GM04503 (cell line): ENCODE measurements around the gene CLMN.
"Not testable (repeated sequence)": the region's sequence is repeated elsewhere in the genome, so short reads cannot be mapped to it uniquely, and the experiment has no call there.

Experiments used
- DNase-seq: peaks from one replicate; pipeline ENCODE4 v3.0.0-alpha.2; 2012; ENCODE audit warnings: low read depth

Gene CLMN

GRCh38 chr14:95217391-95217900, 102.3 kb downstream of the CLMN start:
- DNase-seq, result no peak

- DNase-seq, result no peak
Measured at GRCh38 chr14:95216008-95216407, 103.7 kb downstream of the CLMN start.

GRCh38 chr14:95215094-95215725, 104.5 kb downstream of the CLMN start:
- DNase-seq, result no peak

GRCh38 chr14:95213774-95214173, 105.9 kb downstream of the CLMN start:
- DNase-seq, result no peak

GRCh38 chr14:95211721-95212504, 107.8 kb downstream of the CLMN start:
- no peak for DNase-seq

GRCh38 chr14:95210699-95211098, 109.0 kb downstream of the CLMN start:
- DNase-seq, result no peak

- no peak for DNase-seq
Measured at GRCh38 chr14:95208598-95208997, 111.1 kb downstream of the CLMN start.

- DNase-seq, result no peak
Measured at GRCh38 chr14:95207475-95208233, 112.1 kb downstream of the CLMN start.

- DNase-seq, result no peak
Measured at GRCh38 chr14:95206534-95206933, 113.2 kb downstream of the CLMN start.

GRCh38 chr14:95204705-95205104, 115.0 kb downstream of the CLMN start:
- DNase-seq, result no peak

GRCh38 chr14:95201745-95202144, 118.0 kb downstream of the CLMN start:
- DNase-seq, result not testable (repeated sequence)

GRCh38 chr14:95200404-95200803, 119.3 kb downstream of the CLMN start:
- no peak for DNase-seq

GRCh38 chr14:95199298-95199983, 120.3 kb downstream of the CLMN start:
- no peak for DNase-seq

- DNase-seq, result no peak
Measured at GRCh38 chr14:95198320-95198719, 121.4 kb downstream of the CLMN start.

GRCh38 chr14:95197551-95197950, 122.2 kb downstream of the CLMN start:
- DNase-seq, result no peak

GRCh38 chr14:95196826-95197545, 122.7 kb downstream of the CLMN start:
- DNase-seq, result no peak

- no peak for DNase-seq
Measured at GRCh38 chr14:95196268-95196667, 123.4 kb downstream of the CLMN start.

- no peak for DNase-seq
Measured at GRCh38 chr14:95195031-95195430, 124.7 kb downstream of the CLMN start.

GRCh38 chr14:95193081-95193480, 126.6 kb downstream of the CLMN start:
- no peak for DNase-seq

GRCh38 chr14:95192311-95192710, 127.4 kb downstream of the CLMN start:
- DNase-seq, result no peak

- DNase-seq, result no peak
Measured at GRCh38 chr14:95191445-95192199, 128.1 kb downstream of the CLMN start.
